H4 (cell line): ENCODE measurements around the gene KIT. TPM values are rescaled to one million over a fixed set of nuclear protein-coding genes. Genes with fewer than 3 reads are reported as not detected.

Experiments
- DNase-seq: peaks from one replicate; pipeline ENCODE4 v3.0.0-alpha.2; 2015; ENCODE audit warnings: low spot score
- total RNA-seq: library from RNA; depleted of rRNA; stranded (reverse); fragments of >200 nt; shearing (Covaris generic); gene quantifications from 2 replicates; pipeline ENCODE4 v1.2.3, GENCODE V29; 2014

The KIT gene
- total RNA-seq, 1 experiment from 2014 or later: 1.2 TPM

- DNase-seq: no peak
Measured at GRCh38 chr4:54660591-54660990, 2.8 kb downstream of the KIT start.

GRCh38 chr4:54661169-54661568, 3.4 kb downstream of the KIT start:
- peak; percentile 36 for DNase-seq

GRCh38 chr4:54661686-54662085, 3.9 kb downstream of the KIT start:
- DNase-seq: no peak

GRCh38 chr4:54662123-54662522, 4.4 kb downstream of the KIT start:
- no peak for DNase-seq

GRCh38 chr4:54662901-54663585, 5.3 kb downstream of the KIT start:
- DNase-seq: no peak

GRCh38 chr4:54664400-54664799, 6.6 kb downstream of the KIT start:
- no peak for DNase-seq

GRCh38 chr4:54668014-54668611, 10.4 kb downstream of the KIT start:
- no peak for DNase-seq

GRCh38 chr4:54669831-54670230, 12.1 kb downstream of the KIT start:
- DNase-seq: no peak

GRCh38 chr4:54675721-54676461, 18.1 kb downstream of the KIT start:
- DNase-seq: no peak

- DNase-seq: no peak
Measured at GRCh38 chr4:54676658-54677057, 18.9 kb downstream of the KIT start.

- no peak for DNase-seq
Measured at GRCh38 chr4:54677416-54677815, 19.7 kb downstream of the KIT start.

- DNase-seq: no peak
Measured at GRCh38 chr4:54677853-54678650, 20.3 kb downstream of the KIT start.

GRCh38 chr4:54678826-54679225, 21.1 kb downstream of the KIT start:
- DNase-seq: no peak

GRCh38 chr4:54679813-54680212, 22.1 kb downstream of the KIT start:
- DNase-seq: no peak

- peak; percentile 35 for DNase-seq
Measured at GRCh38 chr4:54683616-54684346, 26.0 kb downstream of the KIT start.

GRCh38 chr4:54685810-54686209, 28.1 kb downstream of the KIT start:
- no peak for DNase-seq

- DNase-seq: no peak
Measured at GRCh38 chr4:54687887-54688841, 30.4 kb downstream of the KIT start.

GRCh38 chr4:54695337-54695736, 37.6 kb downstream of the KIT start:
- no peak for DNase-seq

GRCh38 chr4:54695788-54696187, 38.0 kb downstream of the KIT start:
- DNase-seq: no peak

- no peak for DNase-seq
Measured at GRCh38 chr4:54696649-54697048, 38.9 kb downstream of the KIT start.
